Subcutaneous abdominal adipose tissue (tissue), 5 donors: ENCODE results near the gene PDE4D.

Experiments
- H3K27ac ChIP-seq: one replicate; pipeline ENCODE4 v1.7.0; 2013; ENCODE audit warnings: low read depth, mild to moderate bottlenecking, inconsistent platforms, low read length, moderate library complexity
- H3K27me3 ChIP-seq, 5 donors: one replicate each; pipeline ENCODE4 v1.7.0; 2013; ENCODE audit warnings: low read length in 5 of 5, inconsistent platforms in 1 of 5; ENCODE audit not compliant: control insufficient read depth in 5 of 5, insufficient read depth in 4 of 5
- H3K36me3 ChIP-seq, 5 donors: one replicate each; pipeline ENCODE4 v1.7.0; 2013; ENCODE audit warnings: low read length in 5 of 5; ENCODE audit not compliant: control insufficient read depth in 5 of 5, insufficient read depth in 5 of 5
- H3K4me1 ChIP-seq, 5 donors: one replicate each; pipeline ENCODE4 v1.7.0; 2013; ENCODE audit warnings: low read length in 5 of 5, mild to moderate bottlenecking in 3 of 5, moderate library complexity in 1 of 5; ENCODE audit not compliant: control insufficient read depth in 5 of 5, insufficient read depth in 5 of 5
- H3K4me3 ChIP-seq, 5 donors: one replicate each; pipeline ENCODE4 v1.7.0; 2013; ENCODE audit warnings: low read length in 5 of 5, low read depth in 1 of 5
- H3K9ac ChIP-seq, 5 donors: one replicate each; pipeline ENCODE4 v1.7.0; 2013; ENCODE audit warnings: low read length in 5 of 5, mild to moderate bottlenecking in 4 of 5, moderate library complexity in 3 of 5
- H3K9me3 ChIP-seq, 5 donors: one replicate each; pipeline ENCODE4 v1.7.0; 2013; ENCODE audit warnings: low read length in 5 of 5; ENCODE audit not compliant: control insufficient read depth in 5 of 5
- donor health status: healthy.
- donor health status: healthy.
- donor health status: healthy.
- donor health status: healthy.
- donor health status: healthy.

Gene PDE4D

GRCh38 chr5:59773294-59773693 is 120.2 kb downstream of the PDE4D start:
- H3K9me3 ChIP-seq, result no peaks in the 10 kb centered on the region
- H3K36me3 ChIP-seq, result no peaks in the 10 kb centered on the region
- no peak overlapping the region for H3K27ac ChIP-seq
- peaks cover 0 to 10% (median 8%) of the 10 kb centered on the region in 5 donors for H3K4me1 ChIP-seq
- H3K4me3 ChIP-seq, result no peak overlapping the region
- H3K9ac ChIP-seq, result no peak overlapping the region
- H3K27me3 ChIP-seq, result no peaks in the 10 kb centered on the region

GRCh38 chr5:59772757-59773156 is 120.8 kb downstream of the PDE4D start:
- no peak overlapping the region for H3K4me3 ChIP-seq
- H3K27ac ChIP-seq, result no peak overlapping the region
- H3K36me3 ChIP-seq, result no peaks in the 10 kb centered on the region
- H3K4me1 ChIP-seq, result peaks cover 0 to 15% (median 13%) of the 10 kb centered on the region in 5 donors
- H3K9me3 ChIP-seq, result no peaks in the 10 kb centered on the region
- no peak overlapping the region for H3K9ac ChIP-seq
- peaks cover 0 to 3% (median 0%) of the 10 kb centered on the region in 5 donors for H3K27me3 ChIP-seq

- no peaks in the 10 kb centered on the region for H3K9me3 ChIP-seq
- H3K4me3 ChIP-seq, result no peak overlapping the region
- no peaks in the 10 kb centered on the region for H3K36me3 ChIP-seq
- H3K27me3 ChIP-seq, result peaks cover 0 to 6% (median 0%) of the 10 kb centered on the region in 5 donors
- H3K9ac ChIP-seq, result no peak overlapping the region
- H3K4me1 ChIP-seq, result peaks cover 0 to 19% (median 14%) of the 10 kb centered on the region in 5 donors
- no peak overlapping the region for H3K27ac ChIP-seq
Measured at GRCh38 chr5:59772206-59772605, 121.3 kb downstream of the PDE4D start.

- Histone ChIP-seq H3K4me3 (no peak overlapping the region), H3K27me3 (peaks cover 0 to 6% (median 4%) of the 10 kb centered on the region in 5 donors), H3K9me3 (no peaks in the 10 kb centered on the region), H3K9ac (no peak overlapping the region), H3K27ac (no peak overlapping the region), H3K36me3 (no peaks in the 10 kb centered on the region), H3K4me1 (peaks cover 0 to 25% (median 14%) of the 10 kb centered on the region in 5 donors)
Measured at GRCh38 chr5:59770953-59771352, 122.6 kb downstream of the PDE4D start.

- H3K27ac ChIP-seq, result no peak overlapping the region
- no peaks in the 10 kb centered on the region for H3K36me3 ChIP-seq
- H3K9ac ChIP-seq, result no peak overlapping the region
- H3K27me3 ChIP-seq, result peaks cover 0 to 6% (median 4%) of the 10 kb centered on the region in 5 donors
- H3K9me3 ChIP-seq, result no peaks in the 10 kb centered on the region
- no peak overlapping the region for H3K4me3 ChIP-seq
- peaks cover 3 to 25% (median 14%) of the 10 kb centered on the region in 5 donors for H3K4me1 ChIP-seq
Measured at GRCh38 chr5:59769832-59770231, 123.7 kb downstream of the PDE4D start.

- Histone ChIP-seq H3K27me3 (peaks cover 0 to 6% (median 4%) of the 10 kb centered on the region in 5 donors), H3K9me3 (no peaks in the 10 kb centered on the region), H3K9ac (peak overlapping the region in 4 of 5 donors; percentile 20 to 80 (median 72)), H3K4me3 (peak overlapping the region; percentile 80 to 96 (median 81)), H3K4me1 (peaks cover 3 to 25% (median 14%) of the 10 kb centered on the region in 5 donors), H3K27ac (no peak overlapping the region), H3K36me3 (no peaks in the 10 kb centered on the region)
Measured at GRCh38 chr5:59769041-59769360, 124.5 kb downstream of the PDE4D start.

GRCh38 chr5:59768152-59769040 is 125.1 kb downstream of the PDE4D start:
- H3K4me1 ChIP-seq, result peaks cover 3 to 29% (median 14%) of the 10 kb centered on the region in 5 donors
- H3K9me3 ChIP-seq, result no peaks in the 10 kb centered on the region
- no peaks in the 10 kb centered on the region for H3K36me3 ChIP-seq
- H3K9ac ChIP-seq, result peak overlapping the region in 4 of 5 donors; percentile 20 to 80 (median 72)
- H3K27ac ChIP-seq, result peak overlapping the region; percentile 32
- H3K27me3 ChIP-seq, result peaks cover 0 to 6% (median 4%) of the 10 kb centered on the region in 5 donors
- H3K4me3 ChIP-seq, result peak overlapping the region; percentile 80 to 96 (median 81)

GRCh38 chr5:59767681-59768151 is 125.8 kb downstream of the PDE4D start:
- Histone ChIP-seq H3K4me3 (peak overlapping the region; percentile 80 to 96 (median 81)), H3K4me1 (peaks cover 3 to 30% (median 14%) of the 10 kb centered on the region in 5 donors), H3K9me3 (no peaks in the 10 kb centered on the region), H3K27me3 (peaks cover 0 to 6% (median 4%) of the 10 kb centered on the region in 5 donors), H3K9ac (peak overlapping the region in 3 of 5 donors; percentile 28 to 80 (median 68)), H3K27ac (peak overlapping the region; percentile 32), H3K36me3 (no peaks in the 10 kb centered on the region)

- H3K27ac ChIP-seq, result no peak overlapping the region
- no peaks in the 10 kb centered on the region for H3K36me3 ChIP-seq
- peaks cover 3 to 30% (median 14%) of the 10 kb centered on the region in 5 donors for H3K4me1 ChIP-seq
- H3K27me3 ChIP-seq, result peaks cover 0 to 6% (median 4%) of the 10 kb centered on the region in 5 donors
- H3K4me3 ChIP-seq, result peak overlapping the region in 4 of 5 donors; percentile 80 to 96 (median 81)
- peak overlapping the region in 1 of 5 donors; percentile 80 for H3K9ac ChIP-seq
- no peaks in the 10 kb centered on the region for H3K9me3 ChIP-seq
Measured at GRCh38 chr5:59767211-59767605, 126.3 kb downstream of the PDE4D start.
